ENCODE measurements around the gene ANKRD45.
"Not testable (repeated sequence)": the region's sequence is repeated elsewhere in the genome, so short reads cannot be mapped to it uniquely, and the experiment has no call there.

ANKRD45 gene

GRCh38 chr1:173596097-173596825, 73.4 kb downstream of the ANKRD45 start:
- Histone ChIP-seq H3K27me3 (ENCODE audit: control insufficient read depth, insufficient read depth, low read length) (no peaks in the 10 kb centered on the region), H3K36me3 (ENCODE audit: control insufficient read depth, low read depth, low read length) (no peaks in the 10 kb centered on the region), H3K27ac (ENCODE audit: low read length) (no peak overlapping the region), H3K9me3 (ENCODE audit: control insufficient read depth, low read depth, low read length) (no peaks in the 10 kb centered on the region), H3K4me3 (ENCODE audit: low read length) (no peak overlapping the region), H3K9ac (ENCODE audit: low read length) (no peak overlapping the region), H3K4me1 (ENCODE audit: control insufficient read depth, low read depth, low read length) (no peaks in the 10 kb centered on the region)

GRCh38 chr1:173591138-173591537, 78.5 kb downstream of the ANKRD45 start:
- H3K9ac ChIP-seq (ENCODE audit: low read length); H3K9me3 ChIP-seq (ENCODE audit: control insufficient read depth, low read depth, low read length); H3K4me3 ChIP-seq (ENCODE audit: low read length); H3K4me1 ChIP-seq (ENCODE audit: control insufficient read depth, low read depth, low read length); H3K27ac ChIP-seq (ENCODE audit: low read length); H3K36me3 ChIP-seq (ENCODE audit: control insufficient read depth, low read depth, low read length); H3K27me3 ChIP-seq (ENCODE audit: control insufficient read depth, insufficient read depth, low read length): not testable (repeated sequence)

DNA sequence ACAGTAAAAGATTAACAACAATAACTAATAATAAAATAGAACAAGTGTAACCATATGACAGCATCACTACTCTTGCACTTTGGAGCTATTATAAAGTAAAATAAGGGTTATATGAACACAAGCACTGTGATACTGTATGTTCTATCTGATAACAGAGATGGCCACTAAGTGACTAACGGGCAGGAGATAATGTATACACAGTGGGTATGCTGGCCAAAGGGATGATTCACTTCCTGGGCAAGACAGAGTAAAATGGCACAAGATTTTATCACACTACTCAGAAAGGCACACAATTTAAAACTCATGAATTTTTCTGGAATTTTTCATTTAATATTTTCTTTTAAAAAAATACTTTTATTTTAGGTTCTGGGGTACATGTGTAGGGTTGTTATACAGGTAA, 79.1 kb downstream of the ANKRD45 start:
- H3K36me3 ChIP-seq (ENCODE audit: control insufficient read depth, low read depth, low read length): no peaks in the 10 kb centered on the region
- no peak overlapping the region for H3K9ac ChIP-seq (ENCODE audit: low read length)
- H3K9me3 ChIP-seq (ENCODE audit: control insufficient read depth, low read depth, low read length): no peaks in the 10 kb centered on the region
- H3K27ac ChIP-seq (ENCODE audit: low read length): no peak overlapping the region
- no peaks in the 10 kb centered on the region for H3K4me1 ChIP-seq (ENCODE audit: control insufficient read depth, low read depth, low read length)
- H3K27me3 ChIP-seq (ENCODE audit: control insufficient read depth, insufficient read depth, low read length): no peaks in the 10 kb centered on the region
- H3K4me3 ChIP-seq (ENCODE audit: low read length): no peak overlapping the region

- H3K4me3 ChIP-seq (ENCODE audit: low read length): no peak overlapping the region
- no peak overlapping the region for H3K9ac ChIP-seq (ENCODE audit: low read length)
- no peaks in the 10 kb centered on the region for H3K9me3 ChIP-seq (ENCODE audit: control insufficient read depth, low read depth, low read length)
- H3K27me3 ChIP-seq (ENCODE audit: control insufficient read depth, insufficient read depth, low read length): no peaks in the 10 kb centered on the region
- no peak overlapping the region for H3K27ac ChIP-seq (ENCODE audit: low read length)
- no peaks in the 10 kb centered on the region for H3K4me1 ChIP-seq (ENCODE audit: control insufficient read depth, low read depth, low read length)
- H3K36me3 ChIP-seq (ENCODE audit: control insufficient read depth, low read depth, low read length): no peaks in the 10 kb centered on the region
Observed at GRCh38 chr1:173581383-173582079, 88.1 kb downstream of the ANKRD45 start.

DNA sequence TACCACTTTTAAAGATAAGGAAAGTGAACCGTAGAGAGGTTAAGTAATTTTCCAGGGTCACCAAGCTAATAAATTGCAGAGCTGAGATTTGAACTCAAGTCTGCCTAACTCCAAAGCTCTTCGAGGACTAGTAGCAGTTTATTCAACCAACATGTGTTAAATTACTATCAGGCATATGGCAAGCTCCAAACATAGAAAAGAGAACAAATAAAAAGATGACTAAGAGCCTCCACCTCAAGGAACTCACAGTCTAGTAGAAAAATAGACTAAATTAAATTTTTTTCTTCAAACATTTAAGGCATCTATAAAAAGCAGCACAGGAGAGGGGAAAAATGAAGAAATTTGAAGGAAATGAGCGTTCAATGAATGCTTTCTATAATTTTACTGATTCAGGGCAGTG, 89.0 kb downstream of the ANKRD45 start:
- Histone ChIP-seq H3K27me3 (ENCODE audit: control insufficient read depth, insufficient read depth, low read length) (no peaks in the 10 kb centered on the region), H3K9me3 (ENCODE audit: control insufficient read depth, low read depth, low read length) (no peaks in the 10 kb centered on the region), H3K36me3 (ENCODE audit: control insufficient read depth, low read depth, low read length) (no peaks in the 10 kb centered on the region), H3K27ac (ENCODE audit: low read length) (no peak overlapping the region), H3K9ac (ENCODE audit: low read length) (no peak overlapping the region), H3K4me1 (ENCODE audit: control insufficient read depth, low read depth, low read length) (no peaks in the 10 kb centered on the region), H3K4me3 (ENCODE audit: low read length) (no peak overlapping the region)

DNA sequence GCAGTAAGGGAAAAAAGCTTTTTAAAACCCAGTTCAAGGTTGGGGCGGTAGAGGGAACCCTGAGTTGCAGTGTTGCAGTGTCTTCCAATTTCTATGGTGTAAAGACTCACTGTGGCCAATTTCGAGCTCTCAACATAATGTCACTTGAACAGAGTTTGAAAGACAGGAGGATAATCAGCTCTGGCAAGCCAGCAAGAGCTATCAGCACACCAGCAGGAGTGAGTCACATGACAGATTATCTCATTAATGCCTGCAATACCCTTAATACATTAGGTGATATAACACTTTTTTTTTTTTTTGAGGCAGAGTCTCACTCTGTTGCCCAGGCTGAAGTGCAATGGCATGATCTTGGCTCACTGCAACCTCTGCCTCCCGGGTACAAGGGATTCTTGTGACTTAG, 89.6 kb downstream of the ANKRD45 start:
- no peak overlapping the region for H3K4me3 ChIP-seq (ENCODE audit: low read length)
- H3K27me3 ChIP-seq (ENCODE audit: control insufficient read depth, insufficient read depth, low read length): no peaks in the 10 kb centered on the region
- no peak overlapping the region for H3K27ac ChIP-seq (ENCODE audit: low read length)
- H3K9ac ChIP-seq (ENCODE audit: low read length): no peak overlapping the region
- no peaks in the 10 kb centered on the region for H3K9me3 ChIP-seq (ENCODE audit: control insufficient read depth, low read depth, low read length)
- no peaks in the 10 kb centered on the region for H3K36me3 ChIP-seq (ENCODE audit: control insufficient read depth, low read depth, low read length)
- H3K4me1 ChIP-seq (ENCODE audit: control insufficient read depth, low read depth, low read length): no peaks in the 10 kb centered on the region

DNA sequence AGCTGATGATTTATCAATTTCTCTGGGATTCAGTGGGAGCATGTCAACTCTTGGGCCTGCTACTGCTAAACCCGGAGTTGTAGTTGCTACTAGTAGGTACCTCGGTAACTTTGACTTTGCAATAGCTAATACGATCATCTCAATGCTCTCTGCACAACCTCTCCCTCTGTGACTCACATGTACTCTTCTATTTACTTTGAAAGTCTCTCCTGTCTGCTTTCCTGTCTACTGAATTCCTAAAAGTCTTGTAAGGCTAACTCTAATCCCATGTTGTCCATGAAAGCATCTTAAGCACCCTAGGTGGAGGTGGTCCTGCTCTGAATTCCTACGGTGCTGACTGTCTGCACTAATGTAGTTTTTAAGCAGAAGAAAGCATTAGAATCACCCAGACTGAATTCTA, 96.1 kb downstream of the ANKRD45 start:
- Histone ChIP-seq H3K36me3 (ENCODE audit: control insufficient read depth, low read depth, low read length) (no peaks in the 10 kb centered on the region), H3K27ac (ENCODE audit: low read length) (no peak overlapping the region), H3K4me1 (ENCODE audit: control insufficient read depth, low read depth, low read length) (no peaks in the 10 kb centered on the region), H3K4me3 (ENCODE audit: low read length) (no peak overlapping the region), H3K9me3 (ENCODE audit: control insufficient read depth, low read depth, low read length) (no peaks in the 10 kb centered on the region), H3K27me3 (ENCODE audit: control insufficient read depth, insufficient read depth, low read length) (no peaks in the 10 kb centered on the region), H3K9ac (ENCODE audit: low read length) (no peak overlapping the region)

GRCh38 chr1:173572201-173572873, 97.3 kb downstream of the ANKRD45 start:
- Histone ChIP-seq H3K9me3 (ENCODE audit: control insufficient read depth, low read depth, low read length) (no peaks in the 10 kb centered on the region), H3K4me3 (ENCODE audit: low read length) (no peak overlapping the region), H3K36me3 (ENCODE audit: control insufficient read depth, low read depth, low read length) (no peaks in the 10 kb centered on the region), H3K27me3 (ENCODE audit: control insufficient read depth, insufficient read depth, low read length) (no peaks in the 10 kb centered on the region), H3K4me1 (ENCODE audit: control insufficient read depth, low read depth, low read length) (no peaks in the 10 kb centered on the region), H3K9ac (ENCODE audit: low read length) (no peak overlapping the region), H3K27ac (ENCODE audit: low read length) (no peak overlapping the region)

GRCh38 chr1:173570370-173571007, 99.2 kb downstream of the ANKRD45 start:
- no peak overlapping the region for H3K27ac ChIP-seq (ENCODE audit: low read length)
- H3K36me3 ChIP-seq (ENCODE audit: control insufficient read depth, low read depth, low read length): no peaks in the 10 kb centered on the region
- no peaks in the 10 kb centered on the region for H3K4me1 ChIP-seq (ENCODE audit: control insufficient read depth, low read depth, low read length)
- no peaks in the 10 kb centered on the region for H3K27me3 ChIP-seq (ENCODE audit: control insufficient read depth, insufficient read depth, low read length)
- H3K9me3 ChIP-seq (ENCODE audit: control insufficient read depth, low read depth, low read length): no peaks in the 10 kb centered on the region
- H3K4me3 ChIP-seq (ENCODE audit: low read length): no peak overlapping the region
- no peak overlapping the region for H3K9ac ChIP-seq (ENCODE audit: low read length)

GRCh38 chr1:173568483-173568882, 101.2 kb downstream of the ANKRD45 start:
- no peak overlapping the region for H3K4me3 ChIP-seq (ENCODE audit: low read length)
- no peak overlapping the region for H3K9ac ChIP-seq (ENCODE audit: low read length)
- H3K4me1 ChIP-seq (ENCODE audit: control insufficient read depth, low read depth, low read length): no peaks in the 10 kb centered on the region
- H3K27me3 ChIP-seq (ENCODE audit: control insufficient read depth, insufficient read depth, low read length): no peaks in the 10 kb centered on the region
- H3K9me3 ChIP-seq (ENCODE audit: control insufficient read depth, low read depth, low read length): no peaks in the 10 kb centered on the region
- no peak overlapping the region for H3K27ac ChIP-seq (ENCODE audit: low read length)
- no peaks in the 10 kb centered on the region for H3K36me3 ChIP-seq (ENCODE audit: control insufficient read depth, low read depth, low read length)

GRCh38 chr1:173563846-173564245, 105.8 kb downstream of the ANKRD45 start:
- H3K36me3 ChIP-seq (ENCODE audit: control insufficient read depth, low read depth, low read length); H3K27me3 ChIP-seq (ENCODE audit: control insufficient read depth, insufficient read depth, low read length); H3K4me3 ChIP-seq (ENCODE audit: low read length); H3K9me3 ChIP-seq (ENCODE audit: control insufficient read depth, low read depth, low read length); H3K9ac ChIP-seq (ENCODE audit: low read length); H3K4me1 ChIP-seq (ENCODE audit: control insufficient read depth, low read depth, low read length); H3K27ac ChIP-seq (ENCODE audit: low read length): not testable (repeated sequence)

All from iPS-18a (cell line).